ENCODE results near the gene GPR89B.
"Not testable (repeated sequence)": the region's sequence is repeated elsewhere in the genome, so short reads cannot be mapped to it uniquely, and the experiment has no call there.

Gene GPR89B

GRCh38 chr1:148032247-148032646 lies 104.0 kb downstream of the GPR89B start:
- CTCF ChIA-PET = not testable (repeated sequence)

GRCh38 chr1:148032690-148033089 lies 104.5 kb downstream of the GPR89B start:
- H3K27ac Mint-ChIP-seq, CTCF ChIA-PET, H3K4me3 Mint-ChIP-seq: not testable (repeated sequence)

More at GRCh38 chr1:148032247-148032646, 104.0 kb downstream of the GPR89B start:
- DNase-seq, H3K27ac Mint-ChIP-seq, H3K4me1 Mint-ChIP-seq, H3K36me3 Mint-ChIP-seq, H3K9me3 Mint-ChIP-seq, H3K4me3 Mint-ChIP-seq: not testable (repeated sequence)
- peaks cover 23% of the 10 kb centered on the region for H3K27me3 Mint-ChIP-seq

GRCh38 chr1:148033147-148033546 lies 104.9 kb downstream of the GPR89B start:
- H3K27me3 Mint-ChIP-seq = peaks cover 23% of the 10 kb centered on the region
- CTCF ChIA-PET, DNase-seq, H3K4me3 Mint-ChIP-seq, H3K36me3 Mint-ChIP-seq, H3K4me1 Mint-ChIP-seq, H3K9me3 Mint-ChIP-seq, H3K27ac Mint-ChIP-seq: not testable (repeated sequence)

More at GRCh38 chr1:148032690-148033089, 104.5 kb downstream of the GPR89B start:
- not testable (repeated sequence) for H3K4me1 Mint-ChIP-seq, DNase-seq, H3K36me3 Mint-ChIP-seq, H3K9me3 Mint-ChIP-seq
- H3K27me3 Mint-ChIP-seq = peaks cover 23% of the 10 kb centered on the region

- Mint-ChIP-seq H3K4me3 (peak overlapping the region; percentile 73), H3K27ac (peak overlapping the region; percentile 92), H3K27me3 (peaks cover 26% of the 10 kb centered on the region)
- H3K36me3 Mint-ChIP-seq, H3K4me1 Mint-ChIP-seq, DNase-seq, H3K9me3 Mint-ChIP-seq, CTCF ChIA-PET: not testable (repeated sequence)
Measured at GRCh38 chr1:148037850-148038461, 109.7 kb downstream of the GPR89B start.

- Mint-ChIP-seq H3K27ac (peak overlapping the region; percentile 92), H3K4me3 (peak overlapping the region; percentile 73), H3K27me3 (peaks cover 21% of the 10 kb centered on the region)
- DNase-seq = peak; percentile 75
- CTCF ChIA-PET, H3K9me3 Mint-ChIP-seq, H3K36me3 Mint-ChIP-seq, H3K4me1 Mint-ChIP-seq: not testable (repeated sequence)
Measured at GRCh38 chr1:148038462-148039333, 110.5 kb downstream of the GPR89B start.

Data from activated naive CD4-positive, alpha-beta T cell treated with anti-CD3 and anti-CD28 coated beads, Interleukin-2, amount 10 ng/mL, durations not matched to agents 7 days and 5 days (primary cell).